ENCODE measurements around the gene GBF1. TPM values are rescaled to one million over a fixed set of nuclear protein-coding genes. Genes with fewer than 3 reads are reported as not detected.
"Not testable (repeated sequence)": the region's sequence is repeated elsewhere in the genome, so short reads cannot be mapped to it uniquely, and the experiment has no call there.

GBF1 gene, protein sequence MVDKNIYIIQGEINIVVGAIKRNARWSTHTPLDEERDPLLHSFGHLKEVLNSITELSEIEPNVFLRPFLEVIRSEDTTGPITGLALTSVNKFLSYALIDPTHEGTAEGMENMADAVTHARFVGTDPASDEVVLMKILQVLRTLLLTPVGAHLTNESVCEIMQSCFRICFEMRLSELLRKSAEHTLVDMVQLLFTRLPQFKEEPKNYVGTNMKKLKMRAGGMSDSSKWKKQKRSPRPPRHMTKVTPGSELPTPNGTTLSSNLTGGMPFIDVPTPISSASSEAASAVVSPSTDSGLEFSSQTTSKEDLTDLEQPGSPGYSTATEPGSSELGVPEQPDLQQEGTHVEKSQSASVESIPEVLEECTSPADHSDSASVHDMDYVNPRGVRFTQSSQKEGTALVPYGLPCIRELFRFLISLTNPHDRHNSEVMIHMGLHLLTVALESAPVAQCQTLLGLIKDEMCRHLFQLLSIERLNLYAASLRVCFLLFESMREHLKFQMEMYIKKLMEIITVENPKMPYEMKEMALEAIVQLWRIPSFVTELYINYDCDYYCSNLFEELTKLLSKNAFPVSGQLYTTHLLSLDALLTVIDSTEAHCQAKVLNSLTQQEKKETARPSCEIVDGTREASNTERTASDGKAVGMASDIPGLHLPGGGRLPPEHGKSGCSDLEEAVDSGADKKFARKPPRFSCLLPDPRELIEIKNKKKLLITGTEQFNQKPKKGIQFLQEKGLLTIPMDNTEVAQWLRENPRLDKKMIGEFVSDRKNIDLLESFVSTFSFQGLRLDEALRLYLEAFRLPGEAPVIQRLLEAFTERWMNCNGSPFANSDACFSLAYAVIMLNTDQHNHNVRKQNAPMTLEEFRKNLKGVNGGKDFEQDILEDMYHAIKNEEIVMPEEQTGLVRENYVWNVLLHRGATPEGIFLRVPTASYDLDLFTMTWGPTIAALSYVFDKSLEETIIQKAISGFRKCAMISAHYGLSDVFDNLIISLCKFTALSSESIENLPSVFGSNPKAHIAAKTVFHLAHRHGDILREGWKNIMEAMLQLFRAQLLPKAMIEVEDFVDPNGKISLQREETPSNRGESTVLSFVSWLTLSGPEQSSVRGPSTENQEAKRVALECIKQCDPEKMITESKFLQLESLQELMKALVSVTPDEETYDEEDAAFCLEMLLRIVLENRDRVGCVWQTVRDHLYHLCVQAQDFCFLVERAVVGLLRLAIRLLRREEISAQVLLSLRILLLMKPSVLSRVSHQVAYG (N-terminal part only)
- 20.8 and 27.6 TPM in 2 replicates for total RNA-seq (2014; rRNA removed; shearing (Covaris generic))
- polyA plus RNA-seq (2015; cell fraction: cytosol; rRNA removed) = 19.0 and 22.0 TPM in 2 replicates
- polyA plus RNA-seq (2015; cell fraction: nucleus; rRNA removed) = 66.7 and 72.2 TPM in 2 replicates

DNA sequence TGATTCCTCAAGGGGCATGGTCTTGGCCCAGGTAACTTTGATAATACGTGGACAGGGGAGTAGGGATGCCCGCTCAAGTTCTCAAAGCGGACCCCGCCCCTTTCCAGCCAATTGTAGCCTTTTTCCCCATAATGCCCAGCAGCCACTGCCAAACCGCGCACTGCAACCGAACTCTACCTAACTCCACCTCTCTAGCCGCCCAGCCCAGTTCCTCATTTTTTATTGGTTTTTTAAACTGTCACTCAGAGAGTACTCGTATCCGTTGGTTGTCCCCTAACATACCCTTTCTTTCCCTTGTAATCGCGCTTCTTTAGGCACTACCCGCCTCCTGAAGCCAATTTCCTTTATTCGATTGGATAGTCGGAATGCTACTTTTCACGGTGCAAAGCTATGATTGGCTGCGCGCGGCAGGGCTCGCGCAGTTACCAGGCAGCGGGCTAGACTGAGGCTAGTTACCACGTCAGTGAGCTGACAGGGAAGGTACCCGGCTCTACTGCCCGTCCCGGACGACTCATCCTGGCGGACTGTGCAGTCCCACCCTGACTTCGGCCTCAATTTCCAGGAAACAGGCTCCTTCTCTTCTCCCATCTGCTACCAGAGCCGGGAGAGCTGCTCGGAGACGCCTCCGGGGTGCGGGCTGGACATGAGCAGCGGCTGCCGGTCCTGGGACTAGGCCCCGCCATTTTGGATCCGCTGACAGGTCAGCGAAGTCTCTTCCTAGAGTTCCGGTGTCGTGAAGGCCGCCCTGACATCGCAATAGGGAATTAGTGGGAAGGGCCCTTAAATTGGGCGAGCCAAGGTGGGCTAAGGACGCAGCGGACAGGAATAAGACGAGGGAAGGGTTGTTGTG lies at the start of gene GBF1:
Gene GBF1 (plus strand): TSS at position 451 of the 850 bp plus-strand sequence. CDS start 13,407 bp downstream, outside the sequence.
- DNase-seq (ENCODE audit: low read depth) = peak; percentile 100

DNA sequence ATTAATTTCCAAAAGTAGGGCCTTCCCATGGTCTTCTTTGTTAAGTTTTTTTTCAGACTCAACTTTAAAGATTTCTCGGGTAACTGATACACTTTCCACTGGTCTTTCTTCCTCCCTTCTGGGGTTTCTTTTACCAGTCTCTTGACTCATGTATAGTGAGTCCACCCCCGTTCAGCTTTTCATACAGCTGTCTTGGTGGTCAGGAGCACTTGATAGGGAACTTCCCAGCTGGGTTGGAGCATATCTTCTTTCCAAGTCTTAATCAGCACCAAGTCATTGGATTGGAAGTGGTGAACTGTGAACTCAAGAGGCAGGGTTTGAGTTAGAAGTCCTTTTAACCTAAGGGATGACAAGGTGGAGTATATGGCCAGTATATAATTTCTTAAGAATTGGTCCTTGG lies 48.4 kb upstream of the GBF1 start:
- DNase-seq (ENCODE audit: low read depth) = no peak

DNA sequence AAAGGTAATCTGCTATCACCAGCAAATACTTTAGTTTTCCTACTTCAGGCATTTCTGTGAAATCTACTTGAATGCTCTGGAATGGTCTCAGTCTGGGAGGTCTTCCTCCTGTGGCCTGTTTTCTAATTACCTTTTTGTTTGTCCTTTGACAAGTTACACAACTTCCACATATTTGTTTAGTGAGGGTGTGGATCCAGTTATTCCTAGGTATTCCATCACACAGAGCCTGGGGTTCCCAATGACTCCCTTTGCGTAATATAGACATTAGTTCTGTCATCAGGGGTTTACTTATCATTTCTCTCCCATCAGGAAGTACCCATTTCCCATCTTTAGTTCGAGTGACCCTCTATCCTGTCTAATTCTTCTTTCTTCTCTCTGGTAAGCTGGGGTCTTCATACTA lies 47.3 kb upstream of the GBF1 start:
- DNase-seq (ENCODE audit: low read depth) = no peak

DNA sequence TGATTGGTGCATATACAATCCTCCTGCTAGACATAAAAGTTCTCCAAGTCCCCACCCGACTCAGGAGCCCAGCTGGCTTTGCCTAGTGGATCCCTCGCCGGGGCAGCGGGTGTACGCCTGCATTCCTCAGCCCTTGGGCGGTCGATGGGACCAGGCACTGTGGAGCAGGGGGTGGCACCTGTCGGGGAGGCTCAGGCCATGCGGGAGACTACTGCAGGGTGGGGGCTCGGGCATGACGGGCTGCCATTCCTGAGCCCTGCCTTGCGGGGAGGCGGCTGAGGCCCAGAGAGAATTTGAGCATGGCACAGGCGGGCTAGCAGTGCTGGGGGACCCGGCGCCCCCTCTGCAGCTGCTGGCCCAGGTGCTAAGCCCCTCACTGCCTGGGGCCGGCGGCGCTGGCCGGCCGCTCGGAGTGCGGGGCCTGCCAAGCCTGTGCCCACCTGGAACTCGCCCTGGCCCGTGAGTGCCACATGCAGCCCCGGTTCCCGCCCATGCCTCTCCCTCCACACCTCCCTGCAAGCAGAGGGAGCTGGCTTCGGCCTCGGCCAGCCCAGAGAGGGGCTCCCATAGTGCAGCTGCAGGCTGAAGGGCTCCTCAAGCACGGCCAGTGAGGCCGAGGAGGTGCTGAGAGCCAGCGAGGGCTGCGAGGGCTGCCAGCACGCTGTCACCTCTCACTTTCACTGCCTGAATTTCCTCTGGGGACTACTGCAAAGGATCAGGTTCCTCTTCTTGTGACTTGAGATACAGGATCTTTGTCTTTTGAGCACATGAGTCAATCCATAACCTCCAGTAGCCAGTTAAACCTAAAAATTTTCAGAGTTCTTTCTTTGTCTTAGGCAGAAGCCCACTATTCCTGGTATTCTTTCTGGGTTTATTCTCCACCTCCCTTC lies 44.3 kb upstream of the GBF1 start:
- no peak for DNase-seq (ENCODE audit: low read depth)

DNA sequence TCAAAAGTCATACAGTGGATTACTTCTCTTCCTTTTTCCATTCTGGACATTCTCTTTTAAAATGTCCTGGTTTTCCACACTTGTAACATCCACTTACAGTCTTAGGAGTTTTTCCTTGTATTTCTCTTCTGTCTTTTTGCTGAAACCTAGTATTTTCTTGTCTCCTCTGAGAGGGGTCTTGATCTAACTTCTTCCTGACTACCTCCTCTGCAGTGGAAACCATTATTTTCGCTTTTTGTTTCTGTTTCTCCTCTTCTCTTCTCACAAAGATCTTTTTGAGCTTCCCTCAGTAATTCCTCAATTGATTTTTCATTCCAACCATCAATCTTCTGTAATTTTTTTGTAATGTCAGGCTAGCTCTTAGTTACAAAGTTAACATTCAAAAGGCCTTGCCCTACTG lies 42.9 kb upstream of the GBF1 start:
- DNase-seq (ENCODE audit: low read depth) = no peak

DNA sequence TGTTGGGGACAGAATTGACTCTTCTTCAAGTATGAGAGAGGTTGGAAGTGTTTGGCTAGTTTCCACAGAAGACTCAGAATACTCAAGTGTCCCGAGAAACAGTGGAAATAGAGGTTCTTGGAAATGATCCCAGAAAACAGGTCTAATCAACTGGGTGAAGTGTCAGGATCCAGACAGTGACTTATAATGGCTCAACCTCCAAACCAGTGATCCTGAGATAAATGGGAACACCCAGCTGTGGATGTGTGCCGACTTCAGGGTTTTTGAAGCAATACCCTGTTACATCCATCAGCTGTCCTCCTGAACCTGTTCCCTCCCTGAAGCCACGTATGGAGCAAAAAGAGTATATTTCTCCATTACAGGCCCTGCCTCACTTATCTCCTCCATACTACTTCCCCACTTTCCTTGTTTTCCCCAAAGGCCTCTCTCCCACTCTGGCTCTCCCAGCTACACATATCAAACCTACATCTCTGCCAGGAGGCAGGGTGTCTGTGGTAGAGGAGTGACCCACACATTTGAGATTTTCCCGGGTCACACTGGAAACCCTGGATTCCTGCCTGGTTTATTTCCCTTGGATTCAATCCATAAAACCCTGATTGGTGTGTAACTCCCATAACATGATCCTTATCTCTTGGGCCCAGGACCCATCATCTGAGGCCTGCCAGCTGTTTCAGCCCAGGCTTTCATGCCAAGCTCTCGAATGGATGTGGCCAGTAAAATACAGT lies 36.9 kb upstream of the GBF1 start:
- no peak for DNase-seq (ENCODE audit: low read depth)

DNA sequence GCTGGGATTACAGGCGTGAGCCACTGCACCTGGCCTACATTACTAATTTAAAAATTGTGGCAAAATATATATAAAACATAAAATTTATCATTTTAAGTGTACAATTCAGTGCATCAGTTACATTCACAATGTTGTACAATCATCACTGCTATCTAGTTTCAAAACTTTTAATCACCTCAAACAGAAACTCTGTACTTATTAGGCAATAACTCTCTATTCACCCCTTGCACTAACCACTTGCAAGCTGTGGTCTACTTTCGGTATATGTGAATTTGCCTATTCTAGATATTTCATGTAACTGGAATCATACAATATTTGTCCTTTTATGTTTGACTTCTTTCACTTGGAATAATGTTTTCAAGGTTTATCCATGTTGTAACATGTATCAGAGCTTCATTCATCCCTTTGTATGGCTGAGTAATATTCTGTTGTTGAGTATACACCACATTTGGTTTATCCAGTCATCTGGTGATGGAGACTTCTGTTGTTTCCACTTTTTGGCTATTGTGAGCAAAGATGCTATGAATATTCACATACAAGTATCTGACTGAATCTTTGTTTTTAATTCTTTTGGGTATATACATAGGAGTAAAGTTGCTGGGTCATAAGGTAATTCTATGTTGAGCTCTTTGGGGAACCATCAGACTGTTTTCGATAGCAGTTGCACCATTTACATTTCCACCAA lies 33.6 kb upstream of the GBF1 start:
- no peak for DNase-seq (ENCODE audit: low read depth)

DNA sequence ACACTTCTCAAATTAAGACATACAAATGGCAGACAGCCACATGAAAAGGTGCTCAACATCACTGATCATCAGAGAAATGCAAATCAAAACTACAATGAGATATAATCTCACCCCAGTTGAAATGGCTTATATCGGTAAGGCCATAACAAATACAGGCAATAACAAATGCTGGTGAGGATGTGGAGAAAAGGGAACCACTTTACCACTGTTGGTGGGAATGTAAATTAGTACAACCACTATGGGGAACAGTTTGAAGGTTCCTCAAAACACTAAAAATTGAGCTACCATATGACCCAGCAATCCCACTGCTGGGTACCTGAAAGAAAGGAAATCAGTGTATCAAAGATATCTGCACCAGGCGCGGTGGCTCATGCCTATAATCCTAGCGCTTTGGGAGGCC lies 31.7 kb upstream of the GBF1 start:
- DNase-seq (ENCODE audit: low read depth) = not testable (repeated sequence)

DNA sequence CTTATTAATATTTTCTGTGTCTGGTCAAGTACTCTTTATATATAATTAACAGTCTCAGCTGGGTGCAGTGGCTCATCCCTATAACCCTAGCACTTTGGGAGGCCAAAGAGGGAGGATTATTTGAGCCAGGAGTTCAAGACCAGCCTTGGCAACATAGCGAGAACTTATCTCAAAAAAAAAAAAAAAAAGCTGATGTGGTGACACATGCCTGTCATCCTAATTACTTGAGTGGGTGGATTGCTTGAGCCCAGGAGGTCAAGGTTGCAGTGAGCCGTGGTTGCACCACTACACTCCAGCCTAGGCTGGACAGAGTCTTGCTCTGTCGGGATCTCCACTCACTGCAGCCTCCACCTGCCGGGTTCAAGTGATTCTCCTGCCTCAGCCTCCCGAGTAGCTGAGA lies 26.0 kb upstream of the GBF1 start:
- DNase-seq (ENCODE audit: low read depth) = no peak

DNA sequence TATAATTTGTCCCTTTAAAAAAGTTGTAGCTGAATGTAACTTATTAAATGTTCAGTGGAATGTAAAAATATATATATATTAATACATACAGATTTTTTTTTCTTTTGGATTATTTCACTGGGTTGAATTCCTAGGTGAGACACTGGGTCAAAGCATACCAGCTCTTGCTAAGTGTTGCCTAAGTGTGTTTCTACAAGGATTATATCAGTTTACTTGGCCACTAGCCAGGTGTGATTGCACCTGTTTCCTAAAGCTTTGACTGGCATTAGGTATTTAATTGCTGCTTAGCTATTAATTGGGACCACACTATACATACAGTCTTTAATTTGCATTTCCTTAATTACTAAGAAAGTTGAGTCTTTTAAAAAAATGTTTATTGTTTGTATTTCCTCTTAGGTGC lies 24.7 kb upstream of the GBF1 start:
- no peak for DNase-seq (ENCODE audit: low read depth)

DNA sequence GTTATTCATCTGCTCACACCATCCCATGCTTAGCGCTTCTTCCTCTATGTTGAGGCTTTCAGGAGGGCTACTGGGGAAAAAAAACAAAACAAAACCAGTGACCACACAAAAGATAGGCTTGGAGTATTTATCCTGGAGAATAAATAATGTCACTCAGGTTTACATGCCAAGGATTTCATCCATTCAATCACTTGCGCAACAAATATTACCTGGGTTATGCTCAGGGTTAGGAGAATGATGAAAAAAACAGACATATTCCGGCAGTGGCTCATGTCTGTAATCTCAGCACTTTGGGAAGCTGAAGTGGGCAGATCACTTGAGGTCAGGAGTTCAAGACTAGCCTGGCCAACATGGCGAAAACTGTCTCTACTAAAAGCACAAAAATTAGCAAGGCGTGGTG lies 22.5 kb upstream of the GBF1 start:
- no peak for DNase-seq (ENCODE audit: low read depth)

DNA sequence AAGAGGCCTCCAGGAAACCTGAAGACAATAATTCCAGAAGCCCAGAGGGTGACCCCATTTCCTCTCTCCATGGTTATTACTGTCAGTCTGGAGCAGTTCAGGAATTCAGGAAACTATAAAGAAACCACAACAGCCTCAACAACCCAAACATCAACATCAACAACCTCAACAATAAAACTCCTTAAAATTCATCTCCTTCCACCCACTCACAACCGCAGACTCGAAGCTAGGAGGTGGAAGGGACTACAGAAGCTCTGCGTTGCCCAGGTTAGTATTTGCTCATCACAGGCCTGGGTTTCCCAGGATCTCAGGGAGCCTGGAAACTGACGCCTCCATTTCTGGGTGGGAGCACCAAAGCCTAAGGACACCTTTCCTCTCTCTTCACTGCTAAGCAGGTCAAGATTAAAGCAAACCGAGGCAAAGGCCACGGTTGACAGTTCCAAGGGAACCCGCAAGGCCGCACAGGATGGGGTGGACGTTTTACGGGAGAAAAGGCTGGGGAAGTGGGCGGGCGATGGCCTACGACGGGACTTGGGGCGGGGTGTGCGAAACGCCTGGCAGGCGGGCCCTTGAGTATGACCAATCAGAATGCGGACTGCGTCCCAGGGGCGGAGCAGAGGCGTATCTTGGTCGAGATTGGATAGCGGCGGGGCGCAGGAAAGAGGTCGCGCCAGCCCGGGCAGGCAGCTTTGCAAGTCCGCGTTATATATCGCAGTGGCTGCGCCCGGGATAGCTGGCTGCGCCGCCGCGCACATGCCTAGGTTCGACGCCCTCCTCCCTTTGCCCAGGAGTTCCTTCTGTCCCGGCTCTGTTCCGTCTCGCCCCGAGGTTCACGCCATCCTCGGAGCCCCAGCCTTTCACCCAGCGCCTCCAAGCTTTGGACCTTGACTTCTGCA lies 19.4 kb upstream of the GBF1 start, which contains the start of gene ELOVL3:
Gene ELOVL3 (plus strand): TSS at position 654 of the 896 bp plus-strand sequence. CDS start 250 bp downstream, outside the sequence.
- peak; percentile 24 for DNase-seq (ENCODE audit: low read depth)

DNA sequence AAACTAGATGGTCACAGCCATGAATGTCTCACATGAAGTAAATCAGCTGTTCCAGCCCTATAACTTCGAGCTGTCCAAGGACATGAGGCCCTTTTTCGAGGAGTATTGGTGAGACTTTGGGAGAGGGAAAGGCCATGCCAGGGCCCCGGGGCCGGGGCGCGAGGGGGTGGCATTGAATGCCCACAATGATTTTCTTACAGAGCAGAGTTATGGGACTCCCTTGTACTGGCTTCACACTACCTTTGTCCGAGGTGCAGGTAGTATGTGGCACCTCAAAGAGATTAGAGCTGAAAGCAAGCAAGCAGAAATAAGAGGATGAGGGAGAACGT lies 18.8 kb upstream of the GBF1 start:
- no peak for DNase-seq (ENCODE audit: low read depth)

DNA sequence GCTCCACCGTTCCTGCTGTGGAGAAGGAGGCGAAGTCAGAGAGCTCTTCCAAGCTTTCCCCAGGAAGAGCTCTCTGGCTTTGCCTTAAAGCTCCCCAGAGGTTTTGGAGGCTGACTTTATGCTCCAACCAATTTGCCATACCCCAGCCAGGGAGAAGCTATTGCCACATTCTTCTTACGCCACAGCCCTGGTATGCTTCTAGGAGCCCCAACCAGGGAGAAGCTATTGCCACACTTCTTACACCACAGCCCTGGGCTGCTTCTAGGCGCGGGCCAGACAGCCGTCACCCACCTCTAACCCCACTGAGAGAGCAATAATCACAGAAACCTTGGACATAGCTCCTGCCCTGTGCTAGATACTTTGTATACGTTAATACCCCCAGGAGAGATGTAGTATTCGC lies 18.3 kb upstream of the GBF1 start:
- no peak for DNase-seq (ENCODE audit: low read depth)

DNA sequence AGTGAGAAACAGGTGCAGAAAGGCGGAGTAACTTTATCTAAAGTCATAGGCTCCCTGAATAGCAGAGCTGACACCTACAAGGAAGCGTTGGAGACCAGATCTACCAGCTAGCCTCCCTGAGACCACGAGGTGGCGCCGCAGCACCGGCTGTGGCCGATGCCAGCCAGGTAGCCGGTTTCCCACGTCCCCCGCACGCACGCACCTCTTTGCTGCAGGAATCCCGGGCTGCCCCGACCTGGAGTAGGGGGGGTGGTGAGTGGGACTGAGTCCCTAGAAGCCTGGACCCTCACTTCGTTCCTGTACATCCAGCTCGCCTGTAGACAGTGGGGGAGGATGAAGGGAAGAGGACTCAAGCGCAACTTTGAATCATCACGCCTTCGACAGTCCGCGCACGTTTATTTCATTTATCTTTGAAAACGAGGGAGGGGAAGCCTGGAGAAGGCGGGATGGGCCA lies 15.5 kb upstream of the GBF1 start:
- peak; percentile 67 for DNase-seq (ENCODE audit: low read depth)

DNA sequence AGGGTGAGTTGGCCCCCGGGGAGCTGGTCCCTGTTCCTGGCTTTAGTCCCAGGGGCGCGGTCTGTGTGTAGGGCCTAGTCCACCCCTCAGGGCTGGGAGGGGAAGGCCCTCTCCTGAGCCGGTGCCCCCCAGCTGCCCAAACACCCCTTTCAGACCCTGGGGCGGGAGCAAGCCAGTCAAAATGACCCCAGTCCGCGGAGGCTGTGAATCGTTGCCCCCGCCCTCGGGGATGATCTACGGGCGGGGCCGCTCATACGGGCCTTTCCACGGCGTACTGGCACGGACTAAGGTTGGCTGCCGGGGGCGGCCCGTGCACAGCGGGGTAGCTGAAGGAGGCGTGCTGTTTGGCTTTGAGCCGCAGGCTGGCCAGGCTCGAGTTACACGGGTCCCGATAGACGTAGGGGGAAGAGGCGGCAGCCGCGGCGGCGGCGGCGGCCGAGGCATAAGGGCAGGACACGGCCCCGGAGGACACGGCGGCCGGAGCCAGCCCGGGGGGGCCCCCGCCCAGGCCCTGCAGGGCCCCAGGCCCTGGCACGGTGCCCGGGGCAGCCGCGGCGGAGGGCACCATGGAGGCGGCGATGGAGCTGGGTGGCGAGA lies 15.0 kb upstream of the GBF1 start:
- DNase-seq (ENCODE audit: low read depth) = peak; percentile 76

All from HT1080 (cell line).